HepG2 (cell line): ENCODE data around the gene DOCK1.

ENCODE experiments used
- CEBPB ChIP-seq: IDR thresholded peaks from 2 replicates; pipeline ENCODE4 v1.6.1; 2011; ENCODE audit warnings: low read depth, low read length, improper control_type of control experiment, borderline replicate concordance
- EZH2 ChIP-seq: conservative IDR thresholded peaks from 2 replicates; pipeline ENCODE4 v1.6.1; 2012; ENCODE audit warnings: mild to moderate bottlenecking, low read depth, low read length, moderate library complexity
- MTA1 ChIP-seq: sonication (generic); formaldehyde crosslinking; IDR thresholded peaks from 2 replicates; pipeline ENCODE4 v1.4.0; 2020; ENCODE audit warnings: missing genetic modification reagents, mild to moderate bottlenecking, borderline replicate concordance
- POLR2A ChIP-seq, 2 experiments: IDR thresholded peaks; 2 replicates each; pipeline ENCODE4 v1.6.1; 2011; ENCODE audit warnings: low read depth in 2 of 2, low read length in 2 of 2, mild to moderate bottlenecking in 1 of 2, moderate library complexity in 1 of 2; ENCODE audit not compliant: insufficient read depth in 1 of 2
- RFX1 ChIP-seq: fragments of 450-650 bp; IDR thresholded peaks from 2 replicates; pipeline ENCODE4 v1.6.1; 2017
- SMC3 ChIP-seq: IDR thresholded peaks from 2 replicates; pipeline ENCODE4 v1.6.1; 2011; ENCODE audit warnings: low read length, improper control_type of control experiment
- ZNF30 ChIP-seq: sonication (generic); formaldehyde crosslinking; IDR thresholded peaks from 2 replicates; pipeline ENCODE4 v1.5.0; 2020; ENCODE audit warnings: mild to moderate bottlenecking, missing genetic modification reagents
- TF ChIP-seq, protein P1 (sequence below): sonication (generic); formaldehyde crosslinking; IDR thresholded peaks from 2 replicates; pipeline ENCODE4 v1.5.0; 2020; ENCODE audit warnings: mild to moderate bottlenecking, missing genetic modification reagents, moderate library complexity
- TF ChIP-seq, protein P2 (sequence below): sonication (generic); formaldehyde crosslinking; IDR thresholded peaks from 2 replicates; pipeline ENCODE4 v1.4.0; 2020; ENCODE audit warnings: mild to moderate bottlenecking, missing genetic modification reagents
- TF ChIP-seq, protein P3 (sequence below): sonication (generic); formaldehyde crosslinking; IDR thresholded peaks from 2 replicates; pipeline ENCODE4 v1.5.0; 2020; ENCODE audit warnings: missing genetic modification reagents
- TF ChIP-seq, protein P4 (sequence below): sonication (generic); formaldehyde crosslinking; IDR thresholded peaks from 2 replicates; pipeline ENCODE4 v1.4.0; 2020; ENCODE audit warnings: missing genetic modification reagents
- TF ChIP-seq, protein P5 (sequence below): sonication (generic); formaldehyde crosslinking; IDR thresholded peaks from 2 replicates; pipeline ENCODE4 v1.9.0; 2022; ENCODE audit warnings: missing genetic modification reagents, mild to moderate bottlenecking, borderline replicate concordance

DNA sequence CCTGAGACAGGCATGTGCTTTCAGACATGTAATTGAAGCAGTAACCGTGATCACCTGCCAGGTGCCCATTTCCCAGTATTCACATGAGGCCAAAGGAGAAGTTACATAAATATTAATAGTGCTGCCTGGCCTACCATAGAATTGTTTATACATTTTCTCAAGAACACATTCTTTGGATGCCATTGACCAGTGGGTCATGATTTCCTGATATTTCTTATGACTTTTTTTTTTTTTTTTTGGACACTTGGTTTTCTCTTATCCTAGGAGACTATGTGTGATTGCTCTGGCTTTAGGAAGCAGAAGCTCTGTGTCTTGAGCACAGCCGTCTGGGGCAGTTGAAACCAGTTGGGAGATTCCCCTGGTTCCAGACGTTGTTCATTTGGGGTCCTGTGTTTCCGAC lies 500.0 kb downstream of the DOCK1 start:
- TF ChIP-seq, protein P1, sequence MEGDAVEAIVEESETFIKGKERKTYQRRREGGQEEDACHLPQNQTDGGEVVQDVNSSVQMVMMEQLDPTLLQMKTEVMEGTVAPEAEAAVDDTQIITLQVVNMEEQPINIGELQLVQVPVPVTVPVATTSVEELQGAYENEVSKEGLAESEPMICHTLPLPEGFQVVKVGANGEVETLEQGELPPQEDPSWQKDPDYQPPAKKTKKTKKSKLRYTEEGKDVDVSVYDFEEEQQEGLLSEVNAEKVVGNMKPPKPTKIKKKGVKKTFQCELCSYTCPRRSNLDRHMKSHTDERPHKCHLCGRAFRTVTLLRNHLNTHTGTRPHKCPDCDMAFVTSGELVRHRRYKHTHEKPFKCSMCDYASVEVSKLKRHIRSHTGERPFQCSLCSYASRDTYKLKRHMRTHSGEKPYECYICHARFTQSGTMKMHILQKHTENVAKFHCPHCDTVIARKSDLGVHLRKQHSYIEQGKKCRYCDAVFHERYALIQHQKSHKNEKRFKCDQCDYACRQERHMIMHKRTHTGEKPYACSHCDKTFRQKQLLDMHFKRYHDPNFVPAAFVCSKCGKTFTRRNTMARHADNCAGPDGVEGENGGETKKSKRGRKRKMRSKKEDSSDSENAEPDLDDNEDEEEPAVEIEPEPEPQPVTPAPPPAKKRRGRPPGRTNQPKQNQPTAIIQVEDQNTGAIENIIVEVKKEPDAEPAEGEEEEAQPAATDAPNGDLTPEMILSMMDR (CRISPR knock-in tag), result no peak
- TF ChIP-seq, protein P2, sequence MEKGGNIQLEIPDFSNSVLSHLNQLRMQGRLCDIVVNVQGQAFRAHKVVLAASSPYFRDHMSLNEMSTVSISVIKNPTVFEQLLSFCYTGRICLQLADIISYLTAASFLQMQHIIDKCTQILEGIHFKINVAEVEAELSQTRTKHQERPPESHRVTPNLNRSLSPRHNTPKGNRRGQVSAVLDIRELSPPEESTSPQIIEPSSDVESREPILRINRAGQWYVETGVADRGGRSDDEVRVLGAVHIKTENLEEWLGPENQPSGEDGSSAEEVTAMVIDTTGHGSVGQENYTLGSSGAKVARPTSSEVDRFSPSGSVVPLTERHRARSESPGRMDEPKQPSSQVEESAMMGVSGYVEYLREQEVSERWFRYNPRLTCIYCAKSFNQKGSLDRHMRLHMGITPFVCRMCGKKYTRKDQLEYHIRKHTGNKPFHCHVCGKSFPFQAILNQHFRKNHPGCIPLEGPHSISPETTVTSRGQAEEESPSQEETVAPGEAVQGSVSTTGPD (CRISPR knock-in tag), result no peak
- TF ChIP-seq, protein P3, sequence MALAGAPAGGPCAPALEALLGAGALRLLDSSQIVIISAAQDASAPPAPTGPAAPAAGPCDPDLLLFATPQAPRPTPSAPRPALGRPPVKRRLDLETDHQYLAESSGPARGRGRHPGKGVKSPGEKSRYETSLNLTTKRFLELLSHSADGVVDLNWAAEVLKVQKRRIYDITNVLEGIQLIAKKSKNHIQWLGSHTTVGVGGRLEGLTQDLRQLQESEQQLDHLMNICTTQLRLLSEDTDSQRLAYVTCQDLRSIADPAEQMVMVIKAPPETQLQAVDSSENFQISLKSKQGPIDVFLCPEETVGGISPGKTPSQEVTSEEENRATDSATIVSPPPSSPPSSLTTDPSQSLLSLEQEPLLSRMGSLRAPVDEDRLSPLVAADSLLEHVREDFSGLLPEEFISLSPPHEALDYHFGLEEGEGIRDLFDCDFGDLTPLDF (CRISPR knock-in tag), result no peak
- TF ChIP-seq CEBPB, result no peak
- TF ChIP-seq EZH2, result no peak
- TF ChIP-seq SMC3, result no peak
- TF ChIP-seq, protein P4, sequence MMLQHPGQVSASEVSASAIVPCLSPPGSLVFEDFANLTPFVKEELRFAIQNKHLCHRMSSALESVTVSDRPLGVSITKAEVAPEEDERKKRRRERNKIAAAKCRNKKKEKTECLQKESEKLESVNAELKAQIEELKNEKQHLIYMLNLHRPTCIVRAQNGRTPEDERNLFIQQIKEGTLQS (CRISPR knock-in tag), result no peak
- TF ChIP-seq MTA1 (CRISPR knock-in tag), result no peak
- no peak for TF ChIP-seq RFX1
- TF ChIP-seq ZNF30 (CRISPR knock-in tag), result no peak
- TF ChIP-seq, protein P5, sequence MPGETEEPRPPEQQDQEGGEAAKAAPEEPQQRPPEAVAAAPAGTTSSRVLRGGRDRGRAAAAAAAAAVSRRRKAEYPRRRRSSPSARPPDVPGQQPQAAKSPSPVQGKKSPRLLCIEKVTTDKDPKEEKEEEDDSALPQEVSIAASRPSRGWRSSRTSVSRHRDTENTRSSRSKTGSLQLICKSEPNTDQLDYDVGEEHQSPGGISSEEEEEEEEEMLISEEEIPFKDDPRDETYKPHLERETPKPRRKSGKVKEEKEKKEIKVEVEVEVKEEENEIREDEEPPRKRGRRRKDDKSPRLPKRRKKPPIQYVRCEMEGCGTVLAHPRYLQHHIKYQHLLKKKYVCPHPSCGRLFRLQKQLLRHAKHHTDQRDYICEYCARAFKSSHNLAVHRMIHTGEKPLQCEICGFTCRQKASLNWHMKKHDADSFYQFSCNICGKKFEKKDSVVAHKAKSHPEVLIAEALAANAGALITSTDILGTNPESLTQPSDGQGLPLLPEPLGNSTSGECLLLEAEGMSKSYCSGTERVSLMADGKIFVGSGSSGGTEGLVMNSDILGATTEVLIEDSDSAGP (CRISPR knock-in tag), result no peak
- no peak for TF ChIP-seq POLR2A (IDR thresholded peaks at IDR 0.05; ENCODE audit: insufficient read depth in 1 of 2, low read depth in 2 of 2, low read length in 2 of 2)
